DND-41 (cell line): ENCODE data around the gene PITX3.

Source experiments
- ATAC-seq: fragments of 200-7000 bp; cut with Tn5 transposase; 3 replicates; pipeline ENCODE4 v1.9.1; 2021; ENCODE audit warnings: low read depth; ENCODE audit not compliant: insufficient read depth
- DNase-seq: peaks from one replicate; pipeline ENCODE4 v3.0.0-alpha.2; 2020
- H2AFZ ChIP-seq: 2 replicates; pipeline ENCODE4 v1.6.0; 2012; ENCODE audit warnings: low read depth, low read length
- H3K27ac ChIP-seq: 2 replicates; pipeline ENCODE4 v1.5.1; 2012; ENCODE audit warnings: low read length, inconsistent platforms
- H3K27me3 ChIP-seq: fragments of 200-600 bp; sonication (generic); 2 replicates; pipeline ENCODE4 v1.6.0; 2012; ENCODE audit warnings: low read length, mild to moderate bottlenecking, inconsistent platforms; ENCODE audit not compliant: insufficient read depth, poor library complexity
- H3K36me3 ChIP-seq: 2 replicates; pipeline ENCODE4 v1.5.1; 2012; ENCODE audit warnings: low read length, inconsistent platforms; ENCODE audit not compliant: insufficient read depth
- H3K4me1 ChIP-seq: 2 replicates; pipeline ENCODE4 v1.5.1; 2012; ENCODE audit warnings: mild to moderate bottlenecking, low read length; ENCODE audit not compliant: insufficient read depth
- H3K4me2 ChIP-seq: 2 replicates; pipeline ENCODE4 v1.6.0; 2012; ENCODE audit warnings: mild to moderate bottlenecking, moderate library complexity, low read length, inconsistent platforms; ENCODE audit not compliant: insufficient read depth
- H3K4me3 ChIP-seq, 2 experiments: fragments of 200-600 bp in 1 of 2; shearing (Covaris generic) in 1 of 2; 2 replicates each; pipeline ENCODE4 v1.5.1; 2012 to 2016; ENCODE audit warnings: inconsistent platforms in 2 of 2, low read length in 2 of 2, mild to moderate bottlenecking in 2 of 2, low read depth in 1 of 2, moderate library complexity in 1 of 2
- H3K79me2 ChIP-seq: 2 replicates; pipeline ENCODE4 v1.6.0; 2012; ENCODE audit warnings: low read length, inconsistent platforms; ENCODE audit not compliant: insufficient read depth
- H3K9ac ChIP-seq: 2 replicates; pipeline ENCODE4 v1.6.0; 2012; ENCODE audit warnings: low read depth, mild to moderate bottlenecking, inconsistent platforms, low read length, moderate library complexity
- H3K9me3 ChIP-seq: 2 replicates; pipeline ENCODE4 v1.5.1; 2012; ENCODE audit warnings: low read length, moderate library complexity, mild to moderate bottlenecking, inconsistent platforms; ENCODE audit not compliant: insufficient read depth, severe bottlenecking
- H4K20me1 ChIP-seq: 2 replicates; pipeline ENCODE4 v1.6.0; 2012; ENCODE audit warnings: low read length; ENCODE audit not compliant: insufficient read depth
- CTCF ChIP-seq: IDR thresholded peaks from 2 replicates; pipeline ENCODE4 v1.5.1; 2012; ENCODE audit warnings: borderline replicate concordance, low read length, moderate library complexity, mild to moderate bottlenecking; ENCODE audit not compliant: poor library complexity, severe bottlenecking; ENCODE audit errors: extremely low read depth
- EZH2 ChIP-seq: IDR thresholded peaks from 3 replicates; pipeline ENCODE4 v1.6.1; 2012; ENCODE audit warnings: borderline replicate concordance, low read depth, mild to moderate bottlenecking, moderate library complexity, low read length, inconsistent platforms; ENCODE audit not compliant: severe bottlenecking

The PITX3 gene

GRCh38 chr10:102231357-102232318, 9.7 kb downstream of the PITX3 start:
- Histone ChIP-seq H3K4me1 (peaks cover 6% of the 10 kb centered on the region), H2AFZ (no peak overlapping the region), H3K79me2 (no peaks in the 10 kb centered on the region), H3K9me3 (no peaks in the 10 kb centered on the region), H3K9ac (no peak overlapping the region), H3K4me3 (no peak overlapping the region), H3K27me3 (peaks cover 20% of the 10 kb centered on the region), H3K27ac (no peak overlapping the region), H4K20me1 (0 out of 2 replicates have a peak, but pooled peaks cover 4% of the 10 kb centered on the region), H3K36me3 (no peaks in the 10 kb centered on the region), H3K4me2 (no peak overlapping the region)
- peak; percentile 59 for ATAC-seq
- peak; percentile 76 for TF ChIP-seq CTCF
- TF ChIP-seq EZH2, result no peak
- peak; percentile 43 for DNase-seq

- Histone ChIP-seq H3K9ac (no peak overlapping the region), H3K27ac (no peak overlapping the region), H3K4me1 (peaks cover 6% of the 10 kb centered on the region), H2AFZ (no peak overlapping the region), H3K4me2 (no peak overlapping the region), H3K9me3 (no peaks in the 10 kb centered on the region), H4K20me1 (0 out of 2 replicates have a peak, but pooled peaks cover 3% of the 10 kb centered on the region), H3K4me3 (no peak overlapping the region), H3K27me3 (peaks cover 20% of the 10 kb centered on the region), H3K36me3 (no peaks in the 10 kb centered on the region), H3K79me2 (no peaks in the 10 kb centered on the region)
- ATAC-seq (no peak), DNase-seq (no peak)
- no peak for TF ChIP-seq EZH2
- TF ChIP-seq CTCF, result no peak
Observed at GRCh38 chr10:102230861-102231356, 10.4 kb downstream of the PITX3 start.

GRCh38 chr10:102230264-102230860, 10.9 kb downstream of the PITX3 start:
- H3K79me2 ChIP-seq, result no peaks in the 10 kb centered on the region
- TF ChIP-seq EZH2, result no peak
- TF ChIP-seq CTCF, result no peak
- peaks cover 23% of the 10 kb centered on the region for H3K27me3 ChIP-seq
- DNase-seq, result no peak
- no peaks in the 10 kb centered on the region for H3K36me3 ChIP-seq
- no peak overlapping the region for H3K9ac ChIP-seq
- H3K27ac ChIP-seq, result no peak overlapping the region
- no peaks in the 10 kb centered on the region for H4K20me1 ChIP-seq
- H3K9me3 ChIP-seq, result no peaks in the 10 kb centered on the region
- H3K4me3 ChIP-seq, result peak overlapping the region in 1 of 2 experiments; percentile 35; a peak in 2 of 4 replicates
- H3K4me1 ChIP-seq, result peaks cover 6% of the 10 kb centered on the region
- no peak for ATAC-seq
- peak overlapping the region; percentile 62 for H2AFZ ChIP-seq
- peak overlapping the region; percentile 60 for H3K4me2 ChIP-seq
